GM12864 (cell line): Measurements from ENCODE around the gene PAK2.
"Not testable (repeated sequence)": the region's sequence is repeated elsewhere in the genome, so short reads cannot be mapped to it uniquely, and the experiment has no call there.

Experiments
- DNase-seq: peaks from one replicate; pipeline ENCODE4 v3.0.0-alpha.2; 2011; ENCODE audit warnings: low read depth
- H3K4me3 ChIP-seq: 2 replicates; pipeline ENCODE4 v1.5.1; 2011; ENCODE audit warnings: mild to moderate bottlenecking, low read depth, low read length, control low read depth
- CTCF ChIP-seq: IDR thresholded peaks from 2 replicates; pipeline ENCODE4 v1.5.1; 2011; ENCODE audit warnings: low read depth, mild to moderate bottlenecking, moderate library complexity, low read length, control low read depth, inconsistent platforms; ENCODE audit errors: missing control alignments

PAK2 gene

GRCh38 chr3:196736670-196737374, 2.8 kb upstream of the PAK2 start:
- no peak for DNase-seq
- no peak overlapping the region for H3K4me3 ChIP-seq
- no peak for TF ChIP-seq CTCF

- TF ChIP-seq CTCF, result no peak
- DNase-seq, result no peak
- H3K4me3 ChIP-seq, result no peak overlapping the region
These were observed 2.0 kb upstream of the PAK2 start for GRCh38 chr3:196737655-196738054.

- no peak for TF ChIP-seq CTCF
- no peak for DNase-seq
- H3K4me3 ChIP-seq, result peak overlapping the region; percentile 74
These were observed 1.0 kb downstream of the PAK2 start for GRCh38 chr3:196740481-196741248.

GRCh38 chr3:196741249-196741889, 1.7 kb downstream of the PAK2 start:
- TF ChIP-seq CTCF, result no peak
- H3K4me3 ChIP-seq, result peak overlapping the region; percentile 74
- DNase-seq, result no peak

- not testable (repeated sequence) for DNase-seq, H3K4me3 ChIP-seq
These were observed 3.9 kb downstream of the PAK2 start for GRCh38 chr3:196743569-196743968.

- peak; percentile 9 for TF ChIP-seq CTCF
- DNase-seq, result no peak
- no peak overlapping the region for H3K4me3 ChIP-seq
These were observed 9.5 kb downstream of the PAK2 start for GRCh38 chr3:196749125-196749524.

- no peak for DNase-seq
- TF ChIP-seq CTCF, result no peak
These were observed 13.5 kb downstream of the PAK2 start for GRCh38 chr3:196753201-196753600.

More at GRCh38 chr3:196753201-196753600, 13.5 kb downstream of the PAK2 start:
- H3K4me3 ChIP-seq, result no peak overlapping the region
